ENCODE results near the gene PRKG1. TPM values are rescaled to one million over a fixed set of nuclear protein-coding genes. Genes with fewer than 3 reads are reported as not detected.

PRKG1 gene
- total and polyA plus RNA-seq, 2 donors (not counting 1 experiment from before 2014, with no cell fraction given) = not detected

DNA sequence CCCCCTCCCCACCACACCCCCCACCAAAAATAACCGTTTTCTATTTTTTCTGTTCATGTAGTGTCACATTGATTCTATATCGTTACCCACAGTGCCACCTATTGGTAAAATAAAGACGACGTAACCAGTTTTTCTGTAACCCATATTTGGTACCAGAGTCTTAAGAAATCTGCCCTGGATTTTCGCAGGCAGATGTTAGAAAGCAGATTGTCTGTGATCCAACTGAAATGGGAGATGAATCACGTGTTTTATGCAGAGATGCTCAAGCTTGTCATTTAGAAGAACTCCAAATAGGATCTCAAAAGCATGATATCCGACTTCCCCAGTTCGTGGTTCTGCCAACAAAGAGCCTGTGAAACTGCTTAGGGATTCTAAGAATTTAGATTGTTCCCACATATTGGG lies 886.2 kb downstream of the PRKG1 start:
- POLR2A ChIA-PET = no interaction called here
- ATAC-seq (ENCODE audit: low read depth) = no peak
- no peak overlapping the region for H3K4me3 Mint-ChIP-seq

DNA sequence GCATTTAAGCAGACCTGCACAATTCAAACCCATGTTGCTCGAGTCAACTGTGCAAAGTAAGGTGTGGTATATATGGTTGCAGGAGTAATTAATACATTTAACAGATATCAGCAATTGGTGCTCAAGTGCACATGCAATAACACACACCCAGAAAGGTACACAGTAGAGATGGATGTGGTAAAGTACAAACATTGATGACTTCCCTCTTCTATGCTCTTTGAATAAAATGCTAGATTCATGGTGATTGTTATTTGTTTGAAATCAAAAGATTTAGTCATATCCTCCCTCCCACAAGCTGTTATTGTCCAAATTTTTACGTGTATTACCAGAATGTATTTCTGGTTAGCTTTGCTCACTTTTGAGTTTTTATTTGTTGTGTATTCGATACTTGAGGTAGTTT lies 887.1 kb downstream of the PRKG1 start:
- H3K9me3 Mint-ChIP-seq (ENCODE audit: insufficient read depth) = no peaks in the 10 kb centered on the region
- Histone ChIP-seq H2AFZ (ENCODE audit: insufficient read depth, low read depth, low read length, poor library complexity, severe bottlenecking) (no peak overlapping the region), H3K9me3 (ENCODE audit: control extremely low read depth in 1 of 3, control insufficient read depth in 2 of 3, insufficient read depth in 1 of 3, low read length in 2 of 3) (no peaks in the 10 kb centered on the region), H3K4me1 (ENCODE audit: control insufficient read depth in 2 of 2, insufficient read depth in 2 of 2, low read length in 2 of 2) (no peaks in the 10 kb centered on the region), H3K27ac (ENCODE audit: low read length in 2 of 2) (no peak overlapping the region), H3K79me2 (ENCODE audit: control insufficient read depth, insufficient read depth, low read length) (no peaks in the 10 kb centered on the region), H3K9ac (ENCODE audit: low read length) (no peak overlapping the region), H3K4me2 (replicated peaks; ENCODE audit: low read depth, low read length, poor library complexity, severe bottlenecking) (no peak overlapping the region), H3K27me3 (replicated peaks in 1 of 4; ENCODE audit: control extremely low read depth in 1 of 4, control insufficient read depth in 3 of 4, insufficient read depth in 4 of 4, low read length in 3 of 4) (no peaks in the 10 kb centered on the region), H3K4me3 (ENCODE audit: control extremely low read depth in 1 of 5, extremely low read depth in 1 of 5, insufficient read depth in 1 of 5, low read depth in 2 of 5, low read length in 4 of 5) (no peak overlapping the region), H3K36me3 (replicated peaks in 1 of 2; ENCODE audit: control extremely low read depth in 1 of 2, control insufficient read depth in 1 of 2, extremely low read depth in 1 of 2, insufficient read depth in 2 of 2, low read length in 1 of 2) (no peaks in the 10 kb centered on the region), H4K20me1 (ENCODE audit: control insufficient read depth, insufficient read depth, low read length, poor library complexity, severe bottlenecking) (no peaks in the 10 kb centered on the region)
- no peak overlapping the region for H3K27ac Mint-ChIP-seq
- 88% methylated on average over 1 of the region's 3 CpGs for WGBS (ENCODE audit: insufficient coverage)
- intact Hi-C loops (cut with micrococcal nuclease) = no loop called here
- TF ChIP-seq EZH2 (IDR thresholded peaks at IDR 0.05; ENCODE audit: borderline replicate concordance, insufficient read depth, low read depth, low read length, poor library complexity, severe bottlenecking) = no peak
- TF ChIP-seq, protein P1, sequence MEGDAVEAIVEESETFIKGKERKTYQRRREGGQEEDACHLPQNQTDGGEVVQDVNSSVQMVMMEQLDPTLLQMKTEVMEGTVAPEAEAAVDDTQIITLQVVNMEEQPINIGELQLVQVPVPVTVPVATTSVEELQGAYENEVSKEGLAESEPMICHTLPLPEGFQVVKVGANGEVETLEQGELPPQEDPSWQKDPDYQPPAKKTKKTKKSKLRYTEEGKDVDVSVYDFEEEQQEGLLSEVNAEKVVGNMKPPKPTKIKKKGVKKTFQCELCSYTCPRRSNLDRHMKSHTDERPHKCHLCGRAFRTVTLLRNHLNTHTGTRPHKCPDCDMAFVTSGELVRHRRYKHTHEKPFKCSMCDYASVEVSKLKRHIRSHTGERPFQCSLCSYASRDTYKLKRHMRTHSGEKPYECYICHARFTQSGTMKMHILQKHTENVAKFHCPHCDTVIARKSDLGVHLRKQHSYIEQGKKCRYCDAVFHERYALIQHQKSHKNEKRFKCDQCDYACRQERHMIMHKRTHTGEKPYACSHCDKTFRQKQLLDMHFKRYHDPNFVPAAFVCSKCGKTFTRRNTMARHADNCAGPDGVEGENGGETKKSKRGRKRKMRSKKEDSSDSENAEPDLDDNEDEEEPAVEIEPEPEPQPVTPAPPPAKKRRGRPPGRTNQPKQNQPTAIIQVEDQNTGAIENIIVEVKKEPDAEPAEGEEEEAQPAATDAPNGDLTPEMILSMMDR (IDR thresholded peaks at IDR 0.05) = no peak
- no peak for ATAC-seq (ENCODE audit: low read depth)
- ChIA-PET CTCF (interaction anchor here (0.6 to 4.9 kb wide), 8 partner anchors 9 to 960 kb away, joined by 3 to 33 read pairs (median 3); no protein-coding TSS in a partner anchor), POLR2A (no interaction called here)
- DNase-seq = no peak
- H3K4me3 Mint-ChIP-seq = no peak overlapping the region
- peaks cover 17% of the 10 kb centered on the region for H3K27me3 Mint-ChIP-seq
- H3K4me1 Mint-ChIP-seq = no peaks in the 10 kb centered on the region

More for the DNA sequence above, 886.2 kb downstream of the PRKG1 start:
- no peaks in the 10 kb centered on the region for H3K4me1 ChIP-seq (ENCODE audit: control insufficient read depth in 2 of 2, insufficient read depth in 2 of 2, low read length in 2 of 2)
- Mint-ChIP-seq H3K9me3 (ENCODE audit: insufficient read depth) (no peaks in the 10 kb centered on the region), H3K4me1 (no peaks in the 10 kb centered on the region), H3K27ac (no peak overlapping the region), H3K27me3 (peaks cover 17% of the 10 kb centered on the region)
- H4K20me1 ChIP-seq (ENCODE audit: control insufficient read depth, insufficient read depth, low read length, poor library complexity, severe bottlenecking) = no peaks in the 10 kb centered on the region
- H3K4me3 ChIP-seq (ENCODE audit: control extremely low read depth in 1 of 5, extremely low read depth in 1 of 5, insufficient read depth in 1 of 5, low read depth in 2 of 5, low read length in 4 of 5) = no peak overlapping the region
- no peaks in the 10 kb centered on the region for H3K9me3 ChIP-seq (ENCODE audit: control extremely low read depth in 1 of 3, control insufficient read depth in 2 of 3, insufficient read depth in 1 of 3, low read length in 2 of 3)
- H3K79me2 ChIP-seq (ENCODE audit: control insufficient read depth, insufficient read depth, low read length) = no peaks in the 10 kb centered on the region
- no peak overlapping the region for H3K9ac ChIP-seq (ENCODE audit: low read length)
- TF ChIP-seq EZH2 (IDR thresholded peaks at IDR 0.05; ENCODE audit: borderline replicate concordance, insufficient read depth, low read depth, low read length, poor library complexity, severe bottlenecking) = no peak
- TF ChIP-seq, protein P1 (IDR thresholded peaks at IDR 0.05) = peak; percentile 68
- H2AFZ ChIP-seq (ENCODE audit: insufficient read depth, low read depth, low read length, poor library complexity, severe bottlenecking) = no peak overlapping the region
- CTCF ChIA-PET = interaction anchor here (0.7 to 4.9 kb wide), 12 partner anchors 9 to 959 kb away, joined by 3 to 33 read pairs (median 3); no protein-coding TSS in a partner anchor
- 54% methylated on average over 5 of the region's 8 CpGs for WGBS (ENCODE audit: insufficient coverage)
- peak; percentile 22 for DNase-seq
- intact Hi-C loops (cut with micrococcal nuclease) = no loop called here
- no peak overlapping the region for H3K27ac ChIP-seq (ENCODE audit: low read length in 2 of 2)
- no peaks in the 10 kb centered on the region for H3K27me3 ChIP-seq (replicated peaks in 1 of 4; ENCODE audit: control extremely low read depth in 1 of 4, control insufficient read depth in 3 of 4, insufficient read depth in 4 of 4, low read length in 3 of 4)
- H3K4me2 ChIP-seq (replicated peaks; ENCODE audit: low read depth, low read length, poor library complexity, severe bottlenecking) = no peak overlapping the region
- H3K36me3 ChIP-seq (replicated peaks in 1 of 2; ENCODE audit: control extremely low read depth in 1 of 2, control insufficient read depth in 1 of 2, extremely low read depth in 1 of 2, insufficient read depth in 2 of 2, low read length in 1 of 2) = no peaks in the 10 kb centered on the region

All from B cell (primary cell).